Eye (tissue), 1 donor: ENCODE measurements around the gene SOAT2.
"Not testable (repeated sequence)": the region's sequence is repeated elsewhere in the genome, so short reads cannot be mapped to it uniquely, and the experiment has no call there.

Source experiments
- DNase-seq: peaks from one replicate; pipeline ENCODE4 v3.0.0-alpha.2; 2015

The SOAT2 gene

DNA sequence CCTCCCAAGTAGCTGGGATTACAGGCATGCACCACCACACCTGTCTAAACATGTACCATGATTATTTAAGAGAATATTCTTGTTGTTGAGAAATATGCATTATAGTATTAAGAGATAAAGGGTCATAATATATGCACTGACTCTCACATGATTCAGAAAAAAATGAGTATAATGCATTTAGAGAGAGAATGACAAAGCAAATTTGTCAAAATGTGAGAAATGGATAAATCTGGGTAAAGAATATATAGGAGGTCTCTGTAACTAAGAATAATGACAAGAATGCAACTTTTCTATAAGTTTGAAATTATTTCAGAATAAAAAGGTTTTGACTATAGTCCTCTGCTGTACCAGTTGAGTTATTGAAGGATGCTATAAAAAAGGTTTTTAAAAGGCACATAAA is 49.1 kb downstream of the SOAT2 start:
- no peak for DNase-seq

GRCh38 chr12:53159195-53159839 is 56.0 kb downstream of the SOAT2 start:
- peak; percentile 89 for DNase-seq

DNA sequence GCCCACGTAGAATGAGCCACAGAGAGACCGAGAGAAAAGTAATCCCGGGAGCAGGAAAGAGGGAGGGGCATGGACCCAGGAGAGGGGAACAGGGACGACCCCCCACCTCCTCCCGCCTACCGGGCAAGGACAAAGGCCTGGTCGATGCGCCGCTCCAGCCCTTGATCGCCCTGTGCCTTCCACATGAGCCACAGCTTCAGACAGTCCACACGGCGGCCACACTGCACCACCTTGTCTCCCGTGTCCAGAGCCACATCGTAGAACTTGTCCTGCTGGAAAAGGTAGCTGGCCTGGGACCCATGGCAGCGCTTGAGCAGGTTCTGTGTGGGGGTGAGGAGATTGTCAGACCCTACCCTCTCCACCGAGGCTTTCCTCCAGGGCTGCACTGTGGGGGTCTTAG is 56.7 kb downstream of the SOAT2 start:
- DNase-seq = no peak

- no peak for DNase-seq
Measured at GRCh38 chr12:53160673-53161072, 57.4 kb downstream of the SOAT2 start.

GRCh38 chr12:53161119-53161911 is 58.0 kb downstream of the SOAT2 start:
- DNase-seq = no peak

DNA sequence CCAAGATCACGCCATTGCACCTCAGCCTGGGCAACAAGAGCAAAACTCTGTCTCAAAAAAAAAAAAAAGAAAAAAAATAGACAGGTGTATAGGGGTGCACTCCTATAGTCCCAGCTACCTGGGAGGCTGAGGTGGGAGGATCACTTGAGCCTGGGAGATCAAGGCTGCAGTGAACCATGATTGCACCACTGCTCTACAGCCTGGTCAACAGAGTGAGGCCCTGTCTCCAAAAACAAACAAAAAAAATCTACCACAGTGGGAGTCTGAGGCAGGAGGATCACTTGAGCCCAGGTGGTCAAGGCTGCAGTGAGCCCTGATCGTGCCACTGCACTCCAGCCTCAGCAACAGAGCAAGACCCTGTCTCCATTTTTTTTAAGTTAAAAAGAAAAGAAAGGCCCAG is 59.7 kb downstream of the SOAT2 start:
- not testable (repeated sequence) for DNase-seq

GRCh38 chr12:53166837-53167236 is 63.6 kb downstream of the SOAT2 start:
- DNase-seq = no peak

DNA sequence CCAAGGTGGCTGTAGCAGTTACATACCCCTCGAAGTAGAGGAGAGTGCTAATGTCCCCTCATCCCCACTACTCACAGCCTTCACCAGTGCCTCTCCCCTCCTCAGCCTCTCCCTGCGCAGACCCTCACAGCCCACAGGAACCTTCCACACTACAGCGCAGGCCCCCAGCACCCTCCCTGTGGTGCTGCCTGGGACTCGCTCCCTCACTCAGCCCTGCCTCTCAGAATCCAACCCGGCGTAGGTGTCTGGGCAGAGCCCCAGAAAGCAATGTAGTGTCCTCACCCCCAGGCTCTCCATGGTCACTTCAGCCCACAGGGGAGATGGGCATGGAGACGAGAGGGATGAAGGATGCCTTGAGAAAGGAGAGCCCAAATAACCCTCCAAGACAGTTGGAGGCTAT is 66.4 kb downstream of the SOAT2 start:
- no peak for DNase-seq

GRCh38 chr12:53170215-53170614 is 66.9 kb downstream of the SOAT2 start:
- no peak for DNase-seq

DNA sequence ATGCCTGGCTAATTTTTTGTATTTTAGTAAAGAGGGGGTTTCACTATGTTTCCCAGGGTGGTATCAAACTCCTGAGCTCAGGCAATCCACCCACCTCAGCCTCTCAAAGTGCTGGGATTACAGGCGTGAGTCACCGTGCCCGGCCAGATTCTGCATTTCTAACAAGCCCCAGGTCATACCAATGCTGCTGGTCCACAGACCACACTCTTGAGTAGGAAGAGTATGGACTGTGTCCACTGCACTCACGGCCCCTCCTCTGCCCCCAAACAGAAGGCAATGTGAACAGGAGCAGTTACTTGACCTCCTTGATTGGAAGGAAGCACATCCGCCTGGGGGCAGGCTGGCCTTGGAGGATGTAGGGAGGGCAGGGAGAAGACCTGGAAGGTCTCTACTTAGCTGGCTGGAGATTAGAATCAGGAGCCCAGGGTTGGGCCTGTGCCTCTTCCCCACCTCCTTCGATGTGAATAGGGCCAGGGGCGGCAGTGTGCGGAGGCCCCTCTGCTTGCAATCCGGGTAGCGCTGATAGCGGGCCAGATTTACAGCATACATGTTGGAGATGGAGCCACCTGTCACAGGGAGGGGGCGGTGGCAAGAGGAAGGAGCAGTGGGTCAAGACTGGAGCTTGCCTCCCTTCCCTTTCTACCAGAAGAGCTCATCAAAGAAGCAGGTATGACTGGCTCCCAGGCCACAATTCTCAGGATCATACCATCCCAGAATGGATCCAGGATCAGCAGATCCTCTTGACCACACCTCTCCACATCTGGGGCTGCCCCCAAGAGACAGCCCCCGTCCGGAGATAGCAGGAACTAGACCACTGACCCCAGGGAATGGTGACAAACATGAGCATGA is 67.8 kb downstream of the SOAT2 start:
- no peak for DNase-seq

DNA sequence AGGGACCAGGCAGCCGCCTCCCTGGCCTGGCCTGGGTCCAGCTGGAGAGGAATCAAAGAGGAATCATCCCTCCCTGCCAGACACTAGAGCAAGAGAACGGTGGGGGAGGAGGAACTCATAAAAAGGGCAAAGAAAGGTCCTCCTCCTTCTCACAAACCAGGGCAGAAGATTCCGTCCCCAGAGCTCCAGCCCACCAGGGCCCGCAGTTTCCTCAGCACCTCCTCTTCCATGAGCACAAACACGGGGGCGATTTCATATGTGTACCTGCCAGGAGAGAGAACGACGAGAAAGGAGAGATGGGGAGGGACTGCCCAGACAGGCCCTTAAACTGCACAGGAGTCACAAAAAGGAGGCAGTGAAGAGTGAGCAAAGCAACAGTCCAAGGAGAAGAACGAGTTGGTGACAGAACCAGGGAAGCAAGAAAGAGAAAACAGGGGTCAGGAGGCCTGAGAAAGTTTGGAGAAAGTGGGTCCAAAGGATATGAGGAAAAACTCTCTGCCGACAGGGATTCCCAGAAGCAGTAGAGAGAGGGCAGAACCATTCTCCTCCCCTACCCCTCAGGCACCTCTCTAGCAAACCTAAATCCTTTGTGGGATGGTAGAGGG is 68.5 kb downstream of the SOAT2 start:
- no peak for DNase-seq

DNA sequence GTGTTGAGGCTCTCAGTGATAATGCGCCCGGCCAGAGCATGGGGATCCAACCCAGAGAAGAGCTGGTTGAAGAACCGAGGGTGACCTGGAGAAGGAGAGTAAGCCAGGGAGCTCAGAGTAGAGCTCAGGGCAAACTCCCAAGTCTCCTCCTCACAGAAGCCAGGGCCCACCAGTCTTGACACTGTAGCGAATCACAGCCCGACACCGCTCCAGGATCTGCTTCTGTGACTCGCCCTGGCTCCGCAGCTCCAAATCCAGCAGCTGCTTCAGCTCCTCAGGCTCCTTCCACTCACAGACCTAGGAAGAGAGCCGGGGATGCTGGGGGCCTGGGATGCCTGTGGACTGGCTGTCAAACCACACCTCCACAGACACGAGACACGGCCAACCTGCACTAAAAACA is 69.1 kb downstream of the SOAT2 start:
- no peak for DNase-seq

GRCh38 chr12:53173085-53173715 is 69.9 kb downstream of the SOAT2 start:
- DNase-seq = no peak
